Osteocyte (in vitro differentiated cells): ENCODE results near the gene XDH. TPM values are rescaled to one million over a fixed set of nuclear protein-coding genes. Genes with fewer than 3 reads are reported as not detected.
A peak's percentile ranks its signal among the peaks of the same experiment; 100 is the strongest.

Experiments
- DNase-seq: peaks from one replicate; pipeline ENCODE4 v3.0.0; 2021; ENCODE audit warnings: mixed read lengths; ENCODE audit not compliant: unreplicated experiment; ENCODE audit errors: extremely low spot score
- H3K27ac Mint-ChIP-seq: one replicate; pipeline ENCODE4 v1.8.0; 2021; ENCODE audit warnings: mild to moderate bottlenecking, mixed read lengths; ENCODE audit not compliant: unreplicated experiment
- H3K27me3 Mint-ChIP-seq: one replicate; pipeline ENCODE4 v1.8.0; 2021; ENCODE audit warnings: mixed read lengths; ENCODE audit not compliant: unreplicated experiment
- H3K36me3 Mint-ChIP-seq: one replicate; pipeline ENCODE4 v1.8.0; 2021; ENCODE audit warnings: mixed read lengths; ENCODE audit not compliant: unreplicated experiment
- H3K4me1 Mint-ChIP-seq: one replicate; pipeline ENCODE4 v1.8.0; 2021; ENCODE audit warnings: mixed read lengths; ENCODE audit not compliant: unreplicated experiment
- H3K4me3 Mint-ChIP-seq: one replicate; pipeline ENCODE4 v1.8.0; 2021; ENCODE audit warnings: mild to moderate bottlenecking, moderate library complexity, mixed read lengths; ENCODE audit not compliant: unreplicated experiment
- H3K9me3 Mint-ChIP-seq: one replicate; pipeline ENCODE4 v1.8.0; 2021; ENCODE audit warnings: mixed read lengths; ENCODE audit not compliant: unreplicated experiment
- CTCF ChIP-seq: fragments of 200-600 bp; sonication (generic); IDR thresholded peaks from 2 replicates; pipeline ENCODE4 v1.5.0; 2021; ENCODE audit warnings: antibody characterized with exemption, mild to moderate bottlenecking, moderate library complexity
- total RNA-seq: library from RNA; stranded (reverse); gene quantifications from 2 replicates; pipeline ENCODE4 v1.2.1, GENCODE V29; 2021

XDH gene
- total RNA-seq, 1 donor from 2014 or later: 0.99 TPM

GRCh38 chr2:31378389-31378788, 36.2 kb downstream of the XDH start:
- Mint-ChIP-seq H3K36me3 (peaks cover 1% of the 10 kb centered on the region), H3K27ac (no peak overlapping the region), H3K9me3 (no peaks in the 10 kb centered on the region), H3K27me3 (no peaks in the 10 kb centered on the region), H3K4me3 (no peak overlapping the region), H3K4me1 (no peaks in the 10 kb centered on the region)
- no peak for DNase-seq
- TF ChIP-seq CTCF: no peak

GRCh38 chr2:31373127-31373526, 41.4 kb downstream of the XDH start:
- no peak for TF ChIP-seq CTCF
- Mint-ChIP-seq H3K4me3 (no peak overlapping the region), H3K36me3 (no peaks in the 10 kb centered on the region), H3K27me3 (no peaks in the 10 kb centered on the region), H3K4me1 (no peaks in the 10 kb centered on the region), H3K27ac (no peak overlapping the region), H3K9me3 (no peaks in the 10 kb centered on the region)
- no peak for DNase-seq

DNA sequence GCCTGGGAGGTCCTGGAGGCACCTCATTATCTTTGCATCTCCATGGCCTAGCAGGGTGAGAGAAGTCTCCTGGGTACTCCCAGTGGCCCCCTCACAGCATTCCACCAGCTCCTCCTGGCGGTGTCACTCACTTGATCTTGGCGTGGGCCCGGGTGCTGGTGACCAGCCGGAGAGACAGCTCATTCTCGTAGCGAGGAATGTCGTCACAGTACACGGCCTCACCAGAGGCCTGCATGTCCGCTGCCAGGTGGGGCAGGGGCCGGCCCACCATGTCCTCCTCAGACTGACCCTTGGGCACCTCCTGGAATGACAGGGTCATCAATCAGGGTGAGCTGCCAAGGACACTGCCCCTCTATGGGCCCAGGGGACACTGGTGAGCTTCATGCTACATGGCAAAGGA, 42.4 kb downstream of the XDH start:
- Mint-ChIP-seq H3K27ac (no peak overlapping the region), H3K4me3 (no peak overlapping the region), H3K4me1 (no peaks in the 10 kb centered on the region), H3K36me3 (no peaks in the 10 kb centered on the region), H3K9me3 (no peaks in the 10 kb centered on the region), H3K27me3 (no peaks in the 10 kb centered on the region)
- peak; percentile 73 for DNase-seq
- no peak for TF ChIP-seq CTCF

GRCh38 chr2:31371691-31372090, 42.9 kb downstream of the XDH start:
- no peak for DNase-seq
- H3K27me3 Mint-ChIP-seq: no peaks in the 10 kb centered on the region
- H3K36me3 Mint-ChIP-seq: no peaks in the 10 kb centered on the region
- no peak for TF ChIP-seq CTCF
- no peaks in the 10 kb centered on the region for H3K9me3 Mint-ChIP-seq
- H3K4me3 Mint-ChIP-seq: no peak overlapping the region
- no peak overlapping the region for H3K27ac Mint-ChIP-seq
- no peaks in the 10 kb centered on the region for H3K4me1 Mint-ChIP-seq

- no peak for TF ChIP-seq CTCF
- no peaks in the 10 kb centered on the region for H3K36me3 Mint-ChIP-seq
- no peaks in the 10 kb centered on the region for H3K4me1 Mint-ChIP-seq
- no peak overlapping the region for H3K4me3 Mint-ChIP-seq
- H3K27ac Mint-ChIP-seq: no peak overlapping the region
- H3K9me3 Mint-ChIP-seq: no peaks in the 10 kb centered on the region
- DNase-seq: no peak
- no peaks in the 10 kb centered on the region for H3K27me3 Mint-ChIP-seq
Observed at GRCh38 chr2:31366733-31367132, 47.8 kb downstream of the XDH start.
